Middle frontal gyrus (tissue), 1 donor: ENCODE results near the gene GALK2.
"Not testable (repeated sequence)": the region's sequence is repeated elsewhere in the genome, so short reads cannot be mapped to it uniquely, and the experiment has no call there.

Source experiments
- DNase-seq: peaks from one replicate; pipeline ENCODE4 v3.0.0-alpha.2; 2015; ENCODE audit warnings: low spot score; ENCODE audit errors: extremely low spot score

GALK2 gene

DNA sequence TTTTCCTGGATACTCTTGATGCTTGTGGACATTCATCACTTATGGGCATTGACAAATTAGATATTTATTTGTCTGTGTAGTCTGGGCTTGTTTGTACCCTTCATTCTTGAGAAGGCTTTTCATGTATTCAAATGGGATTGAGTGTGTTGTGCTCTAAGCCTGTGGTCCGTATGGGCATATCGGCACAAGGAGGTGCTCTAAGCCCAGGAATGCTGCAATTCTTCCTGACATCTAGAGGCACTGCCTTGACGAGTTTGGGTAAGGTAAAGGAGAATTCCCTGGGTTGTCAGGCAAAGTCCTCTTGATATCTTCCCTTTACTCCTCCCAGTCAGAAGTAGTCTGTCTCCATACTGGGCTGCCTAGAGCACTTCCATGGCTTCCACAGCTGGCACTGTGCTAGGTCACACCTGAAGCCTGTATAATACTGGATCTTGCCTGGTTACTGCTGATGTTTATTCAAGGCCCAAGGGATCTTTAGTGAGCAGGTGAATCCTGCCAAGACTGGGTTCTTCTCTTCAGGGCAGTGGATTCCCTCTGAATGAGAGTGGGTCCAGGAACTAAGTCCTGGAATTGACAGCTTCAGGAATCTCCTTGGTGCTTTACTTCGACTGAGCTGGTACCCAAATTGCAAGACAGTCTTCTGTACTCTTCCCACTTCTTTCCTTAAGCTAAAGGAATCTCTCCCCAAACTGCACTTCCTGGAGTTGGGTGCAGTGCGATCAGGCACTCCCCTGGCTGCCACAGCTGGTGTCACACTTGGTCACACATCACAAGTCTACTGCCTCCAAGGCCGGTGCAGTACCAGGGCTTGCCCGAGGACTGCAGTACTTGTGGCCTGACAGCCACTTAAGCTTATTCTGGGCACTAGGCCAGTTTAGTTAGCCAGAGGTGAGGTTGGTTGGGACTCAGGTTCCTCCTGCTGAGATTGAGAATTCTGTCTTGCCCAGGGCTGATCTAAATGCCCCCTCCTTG is 46.0 kb downstream of the GALK2 start:
- DNase-seq, result no peak

DNA sequence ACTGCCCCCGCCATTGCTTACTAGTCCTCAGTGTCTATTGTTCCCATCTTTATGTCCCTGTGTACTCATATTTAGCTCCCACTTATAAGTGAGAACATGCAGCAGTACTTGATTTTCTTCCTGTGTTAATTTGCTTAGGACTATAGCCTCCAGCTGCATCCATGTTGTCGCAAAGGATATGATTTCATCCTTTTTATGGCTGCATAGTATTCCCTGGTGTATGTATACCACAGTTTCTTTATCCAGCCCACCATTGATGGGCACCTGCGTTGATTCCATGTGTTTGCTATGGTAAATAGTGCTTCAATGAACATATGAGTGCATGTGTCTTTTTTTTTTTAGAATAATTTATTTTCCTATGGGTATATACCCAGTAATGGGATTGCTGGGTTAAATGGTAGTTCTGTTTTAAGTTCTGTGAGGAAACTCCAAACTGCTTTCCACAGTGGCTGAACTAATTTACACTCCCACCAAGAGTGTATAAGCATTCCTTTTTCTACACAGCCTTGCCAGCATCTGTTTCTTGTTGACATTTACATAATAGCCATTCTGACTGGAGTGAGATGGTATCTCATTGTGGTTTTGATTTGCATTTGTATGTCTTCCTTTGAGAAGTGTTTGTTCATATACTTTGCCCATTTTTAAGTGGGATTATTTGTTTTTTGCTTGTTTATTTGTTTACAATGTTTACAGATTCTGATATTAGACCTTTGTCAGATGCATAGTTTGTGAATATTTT is 53.7 kb downstream of the GALK2 start:
- no peak for DNase-seq

DNA sequence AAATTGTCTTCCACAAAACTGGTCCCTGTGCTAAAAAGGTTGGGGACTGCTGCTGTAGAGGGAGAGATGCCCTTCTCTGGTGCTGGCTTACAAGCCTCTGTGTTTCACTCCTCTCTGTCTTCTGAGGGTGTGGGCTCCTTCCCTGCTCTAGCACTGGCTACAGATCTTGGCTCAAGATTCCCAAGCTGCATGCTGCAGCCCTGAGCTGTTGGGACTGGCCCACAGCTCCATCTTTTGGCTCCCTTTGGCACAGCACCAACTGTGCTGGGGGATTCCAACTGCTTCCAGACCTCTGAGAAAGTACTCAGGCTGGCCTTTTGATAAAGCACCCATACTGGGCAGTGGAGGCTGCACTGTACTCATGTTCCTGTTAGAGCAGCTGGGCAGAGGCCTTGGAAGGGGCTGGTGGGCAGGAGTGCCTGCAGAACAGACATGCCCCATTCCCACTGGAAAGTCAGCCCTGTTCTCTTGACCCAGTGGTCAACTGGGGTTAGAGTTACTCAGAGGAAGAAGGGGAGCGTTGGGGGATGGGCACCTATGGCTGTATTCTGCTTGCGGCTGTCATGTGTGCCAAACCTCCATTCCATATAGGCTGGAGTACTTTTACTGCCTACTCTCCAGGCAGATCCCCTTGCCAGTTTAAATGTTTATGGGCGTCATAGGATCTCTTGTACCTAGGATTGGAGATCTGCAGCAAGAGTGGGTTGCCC is 55.7 kb downstream of the GALK2 start:
- DNase-seq, result no peak

- no peak for DNase-seq
Measured at GRCh38 chr15:49227602-49228001, 57.6 kb downstream of the GALK2 start.

GRCh38 chr15:49229922-49230321 is 59.9 kb downstream of the GALK2 start:
- DNase-seq, result no peak

DNA sequence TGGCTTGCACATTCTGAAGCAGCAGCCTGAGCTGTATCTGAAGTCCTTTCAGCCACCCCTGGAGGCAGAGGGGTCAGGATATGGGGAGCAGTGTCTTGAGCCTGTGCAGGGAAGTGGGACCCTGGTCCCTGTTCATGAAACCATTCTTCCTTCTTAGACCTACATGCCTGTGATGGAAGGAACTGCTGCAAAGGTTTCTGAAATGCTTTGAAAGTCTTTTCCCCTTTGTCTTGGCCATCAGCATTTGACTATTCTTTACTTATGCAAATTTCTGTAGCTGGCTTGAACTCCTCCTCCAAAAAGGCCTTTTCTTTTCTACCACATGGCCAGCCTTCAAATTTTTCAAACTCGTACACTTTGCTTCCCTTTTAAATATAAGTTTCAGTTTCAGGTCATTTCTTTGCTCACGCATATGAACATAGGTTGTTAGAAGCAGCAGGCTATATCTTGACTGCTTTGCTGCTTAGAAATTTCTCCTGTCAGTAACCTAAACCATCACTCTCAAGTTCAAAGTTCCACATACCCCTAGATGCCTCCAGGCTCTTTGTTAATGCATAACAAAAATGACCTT is 62.3 kb downstream of the GALK2 start:
- no peak for DNase-seq

GRCh38 chr15:49235446-49236124 is 65.5 kb downstream of the GALK2 start:
- DNase-seq, result peak; percentile 75

- no peak for DNase-seq
Measured at GRCh38 chr15:49236869-49237268, 66.8 kb downstream of the GALK2 start.

GRCh38 chr15:49238342-49238741 is 68.3 kb downstream of the GALK2 start:
- no peak for DNase-seq

DNA sequence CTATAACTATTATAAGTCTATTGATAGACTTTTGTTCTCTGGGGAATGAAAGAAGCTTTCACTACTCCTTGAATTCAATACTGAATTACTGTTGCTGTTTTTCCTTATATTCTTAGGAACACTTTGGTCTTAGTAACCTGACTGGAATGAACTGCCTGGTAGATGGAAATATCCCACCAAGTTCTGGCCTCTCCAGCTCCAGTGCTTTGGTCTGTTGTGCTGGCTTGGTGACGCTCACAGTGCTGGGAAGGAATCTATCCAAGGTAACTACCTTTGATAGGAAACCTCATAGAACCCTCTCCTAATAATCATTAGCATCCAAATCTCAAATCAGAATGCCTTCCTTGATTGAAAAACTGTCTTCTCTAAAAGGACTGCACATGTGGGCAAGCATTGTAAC is 69.1 kb downstream of the GALK2 start:
- no peak for DNase-seq

DNA sequence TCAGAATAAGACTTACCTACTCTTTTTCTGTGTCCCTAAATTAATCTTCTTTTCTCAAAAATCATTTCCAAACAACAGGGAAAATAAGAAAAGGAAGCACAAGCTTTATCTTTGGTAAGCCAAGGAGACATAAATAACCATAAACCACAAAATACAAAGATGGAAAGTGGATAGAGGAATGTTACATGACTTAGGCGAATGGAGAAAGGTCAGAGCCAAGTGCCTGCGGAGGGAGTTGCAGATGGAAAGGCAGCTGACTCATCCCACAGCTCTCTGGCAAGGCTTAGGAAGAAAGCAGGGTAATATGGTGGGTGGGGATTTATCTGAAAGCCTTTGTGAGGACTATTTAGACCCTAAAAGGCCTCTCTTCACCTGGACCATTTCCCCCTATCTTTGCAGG is 72.8 kb downstream of the GALK2 start:
- DNase-seq, result no peak

- no peak for DNase-seq
Measured at GRCh38 chr15:49247556-49248110, 77.6 kb downstream of the GALK2 start.

DNA sequence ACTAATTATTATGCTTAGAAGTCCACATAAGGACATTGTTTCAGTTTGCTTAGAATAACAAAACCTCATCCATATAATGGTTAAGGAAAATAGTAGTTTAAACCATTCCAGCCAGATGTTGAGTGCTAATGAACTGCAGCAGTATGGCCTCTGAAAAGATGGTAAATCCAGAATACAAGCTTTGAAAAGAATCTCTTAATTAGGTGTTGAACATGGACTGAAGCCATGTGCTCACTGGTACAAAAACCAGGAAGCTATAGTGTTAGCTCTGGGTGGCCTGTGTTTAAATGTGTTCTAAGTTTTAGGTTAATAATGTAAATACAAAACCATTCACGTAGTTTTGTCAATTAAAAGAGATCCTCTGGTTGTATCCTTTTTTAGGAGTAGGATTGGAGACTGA is 78.2 kb downstream of the GALK2 start:
- DNase-seq, result no peak

GRCh38 chr15:49255966-49256759 is 86.1 kb downstream of the GALK2 start:
- DNase-seq, result no peak

DNA sequence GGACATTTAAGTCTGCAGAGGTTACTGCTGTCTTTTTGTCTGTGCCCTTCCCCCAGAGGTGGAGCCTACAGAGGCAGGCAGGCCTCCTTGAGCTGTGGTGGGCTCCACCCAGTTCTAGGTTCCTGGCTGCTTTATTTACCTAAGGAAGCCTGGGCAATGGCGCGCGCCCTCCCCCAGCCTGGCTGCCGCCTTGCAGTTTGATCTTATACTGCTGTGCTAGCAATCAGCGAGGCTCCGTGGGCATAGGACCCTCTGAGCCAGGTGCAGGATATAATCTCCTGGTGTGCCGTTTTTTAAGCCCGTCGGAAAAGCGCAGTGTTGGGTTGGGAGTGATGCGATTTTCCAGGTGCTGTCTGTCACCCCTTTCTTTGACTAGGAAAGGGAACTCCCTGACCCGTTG is 95.1 kb downstream of the GALK2 start:
- DNase-seq, result not testable (repeated sequence)

GRCh38 chr15:49265911-49266310 is 95.9 kb downstream of the GALK2 start:
- DNase-seq, result no peak

DNA sequence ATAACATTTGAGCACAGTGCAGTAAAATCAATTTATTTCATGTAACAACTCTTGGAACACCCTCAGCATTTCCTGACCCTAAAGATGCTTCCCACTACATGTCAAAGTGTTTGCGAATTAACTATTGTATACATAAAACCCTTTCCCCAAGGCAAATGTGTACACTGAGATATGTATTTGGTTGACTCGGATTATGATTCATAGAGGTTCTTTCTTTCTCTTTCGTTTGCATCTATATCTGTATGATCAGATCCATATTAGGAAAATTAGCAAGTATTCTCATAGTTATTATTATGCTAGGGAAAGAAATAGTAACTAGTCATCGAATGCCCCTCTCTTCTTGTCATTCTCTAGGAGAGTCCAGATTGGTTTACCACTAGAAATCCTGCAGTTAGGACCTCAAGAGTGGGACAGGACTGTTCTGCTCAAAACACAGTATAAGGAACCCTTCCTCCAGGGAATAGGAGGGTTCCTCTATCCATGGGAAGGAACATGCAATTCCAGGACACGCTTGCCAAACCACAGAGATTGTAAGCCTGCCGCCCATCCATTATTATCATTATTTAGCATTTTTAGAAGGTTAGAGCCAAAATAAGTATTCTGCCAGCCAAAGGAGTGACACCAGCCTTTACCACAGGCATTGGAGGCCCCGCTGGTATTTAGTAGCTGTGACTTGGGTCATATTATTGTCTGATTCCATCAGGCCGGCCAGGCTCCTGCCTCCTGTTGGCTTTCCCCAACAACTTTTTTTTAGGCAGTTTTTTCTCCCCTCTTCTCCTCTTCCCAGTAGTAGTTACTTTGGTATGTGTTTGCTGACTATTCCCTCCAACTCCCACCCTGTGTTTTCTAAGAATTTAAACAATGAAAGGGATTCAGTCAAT is 100.7 kb downstream of the GALK2 start:
- DNase-seq, result no peak

- no peak for DNase-seq
Measured at GRCh38 chr15:49273734-49274318, 103.8 kb downstream of the GALK2 start.
